Fibroblast of mammary gland (primary cell): Measurements from ENCODE around the gene TOP2A.
"Not testable (repeated sequence)": the region's sequence is repeated elsewhere in the genome, so short reads cannot be mapped to it uniquely, and the experiment has no call there.

Experiments used
- DNase-seq: peaks from one replicate; pipeline ENCODE4 v3.0.0-alpha.2; 2010; ENCODE audit warnings: low read depth
- H3K4me3 ChIP-seq: 2 replicates; pipeline ENCODE4 v1.5.1; 2011; ENCODE audit warnings: low read depth, mild to moderate bottlenecking, low read length, moderate library complexity; ENCODE audit not compliant: control insufficient read depth
- TF ChIP-seq, protein P1 (sequence below): conservative IDR thresholded peaks from 2 replicates; pipeline ENCODE4 v1.5.1; 2011; ENCODE audit warnings: low read depth, low read length, inconsistent platforms; ENCODE audit not compliant: control insufficient read depth, insufficient read depth

Gene TOP2A

DNA sequence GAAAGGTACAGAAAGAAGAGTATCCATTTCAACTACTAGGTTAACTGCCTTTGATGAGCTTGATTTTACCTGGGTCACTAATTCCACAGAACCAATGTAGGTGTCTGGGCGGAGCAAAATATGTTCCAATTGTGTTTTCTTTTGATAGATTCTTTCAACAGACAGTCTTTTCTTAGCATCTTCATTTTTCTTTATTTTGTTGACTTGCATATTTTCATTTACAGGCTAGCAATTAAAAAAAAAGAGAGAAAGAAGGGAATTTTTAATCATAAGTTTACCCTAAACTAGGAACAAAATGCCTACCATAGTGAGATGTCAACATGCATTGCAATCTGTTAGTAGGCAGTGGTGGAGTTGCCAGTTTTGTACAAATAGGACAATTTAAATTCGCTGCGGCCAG, 1.0 kb downstream of the TOP2A start:
- TF ChIP-seq, protein P1, sequence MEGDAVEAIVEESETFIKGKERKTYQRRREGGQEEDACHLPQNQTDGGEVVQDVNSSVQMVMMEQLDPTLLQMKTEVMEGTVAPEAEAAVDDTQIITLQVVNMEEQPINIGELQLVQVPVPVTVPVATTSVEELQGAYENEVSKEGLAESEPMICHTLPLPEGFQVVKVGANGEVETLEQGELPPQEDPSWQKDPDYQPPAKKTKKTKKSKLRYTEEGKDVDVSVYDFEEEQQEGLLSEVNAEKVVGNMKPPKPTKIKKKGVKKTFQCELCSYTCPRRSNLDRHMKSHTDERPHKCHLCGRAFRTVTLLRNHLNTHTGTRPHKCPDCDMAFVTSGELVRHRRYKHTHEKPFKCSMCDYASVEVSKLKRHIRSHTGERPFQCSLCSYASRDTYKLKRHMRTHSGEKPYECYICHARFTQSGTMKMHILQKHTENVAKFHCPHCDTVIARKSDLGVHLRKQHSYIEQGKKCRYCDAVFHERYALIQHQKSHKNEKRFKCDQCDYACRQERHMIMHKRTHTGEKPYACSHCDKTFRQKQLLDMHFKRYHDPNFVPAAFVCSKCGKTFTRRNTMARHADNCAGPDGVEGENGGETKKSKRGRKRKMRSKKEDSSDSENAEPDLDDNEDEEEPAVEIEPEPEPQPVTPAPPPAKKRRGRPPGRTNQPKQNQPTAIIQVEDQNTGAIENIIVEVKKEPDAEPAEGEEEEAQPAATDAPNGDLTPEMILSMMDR = no peak
- H3K4me3 ChIP-seq = peak overlapping the region; percentile 98
- DNase-seq = no peak

GRCh38 chr17:40415390-40415789, 2.3 kb downstream of the TOP2A start:
- TF ChIP-seq, protein P1 = peak; percentile 69
- peak; percentile 68 for DNase-seq
- H3K4me3 ChIP-seq = peak overlapping the region; percentile 98

GRCh38 chr17:40414312-40414711, 3.4 kb downstream of the TOP2A start:
- not testable (repeated sequence) for DNase-seq, H3K4me3 ChIP-seq

DNA sequence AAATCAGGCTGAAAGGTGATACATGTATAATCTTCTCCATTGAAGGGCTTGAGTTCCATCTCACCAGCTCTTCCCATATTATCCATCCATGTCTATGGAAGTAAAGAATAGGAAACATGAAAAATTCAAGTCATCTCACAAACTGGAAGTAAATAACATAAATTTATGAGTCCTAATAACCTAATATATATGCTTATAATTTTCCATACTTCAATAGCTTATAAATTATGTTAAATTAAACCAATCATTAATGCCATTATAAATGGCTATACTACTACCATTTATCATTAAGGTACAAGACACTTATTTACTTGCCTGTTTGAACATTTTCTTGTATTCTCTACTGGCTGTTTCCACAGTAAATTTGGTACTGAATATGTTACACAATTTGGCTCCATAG, 4.8 kb downstream of the TOP2A start:
- DNase-seq = no peak
- H3K4me3 ChIP-seq = no peak overlapping the region
- TF ChIP-seq, protein P1 = no peak

DNA sequence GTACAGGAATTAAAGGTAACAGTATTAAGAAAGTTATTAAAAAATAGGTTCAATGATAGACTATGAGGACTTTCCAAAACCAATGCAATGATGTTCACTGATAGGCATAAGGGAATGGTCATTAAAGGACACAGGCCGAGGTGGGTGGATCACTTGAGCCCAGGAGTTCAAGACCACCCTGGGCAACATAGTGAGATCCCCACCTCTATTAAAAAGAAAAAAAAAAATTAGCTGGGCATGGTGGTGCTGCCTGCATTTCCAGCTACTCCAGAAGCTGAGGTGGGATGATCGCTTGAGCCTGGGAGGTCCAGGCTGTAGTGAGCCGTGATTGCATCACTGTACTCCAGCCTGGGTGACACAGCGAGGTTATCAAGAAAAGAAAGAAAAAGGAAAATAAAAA, 5.9 kb downstream of the TOP2A start:
- TF ChIP-seq, protein P1 = no peak
- H3K4me3 ChIP-seq = no peak overlapping the region
- no peak for DNase-seq

DNA sequence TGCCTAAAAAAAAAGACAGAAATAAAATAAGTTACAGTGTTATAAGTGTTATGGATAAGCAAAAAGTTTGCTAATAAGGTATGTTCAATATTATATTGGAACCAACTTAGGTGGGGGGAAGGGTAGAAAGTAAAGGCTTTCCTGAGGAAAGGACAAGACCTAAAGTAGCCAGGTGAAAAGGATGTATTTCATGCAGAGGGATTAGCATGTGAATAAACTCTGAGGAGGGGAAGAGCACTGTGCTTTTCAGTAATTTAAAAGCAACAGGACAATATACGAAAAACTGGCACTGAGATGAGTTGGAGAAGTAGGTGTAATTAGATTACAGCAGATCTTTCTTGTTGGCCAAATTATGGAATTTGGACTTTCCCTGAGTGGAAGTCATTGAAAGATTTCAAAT, 7.6 kb downstream of the TOP2A start:
- H3K4me3 ChIP-seq = no peak overlapping the region
- DNase-seq = no peak
- TF ChIP-seq, protein P1 = no peak

GRCh38 chr17:40409540-40409939, 8.2 kb downstream of the TOP2A start:
- not testable (repeated sequence) for H3K4me3 ChIP-seq, DNase-seq

DNA sequence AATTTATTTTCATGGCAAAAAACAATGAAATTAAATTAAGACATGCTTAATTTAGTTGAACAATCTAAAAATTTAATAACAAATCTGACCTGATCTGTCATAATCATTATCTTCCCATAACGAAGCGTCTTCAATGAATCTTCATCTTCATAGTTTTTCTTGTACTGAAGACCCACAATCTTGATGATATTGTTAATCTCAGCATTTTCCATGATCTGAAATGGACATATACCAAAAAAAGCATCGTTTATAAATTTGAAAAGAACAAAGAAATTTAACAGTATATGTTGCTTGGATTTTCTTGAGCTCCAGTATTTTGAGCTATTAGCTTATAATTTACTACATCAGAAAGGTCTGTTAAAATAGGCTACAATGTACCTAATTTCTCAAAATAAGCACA, 10.2 kb downstream of the TOP2A start:
- DNase-seq = no peak
- TF ChIP-seq, protein P1 = no peak
- no peak overlapping the region for H3K4me3 ChIP-seq
